ENCODE results near the gene KIF5C.

KIF5C gene

GRCh38 chr2:149015926-149016563, 141.0 kb downstream of the KIF5C start:
- no peak for DNase-seq (ENCODE audit: low read depth)

- peak; percentile 82 for DNase-seq (ENCODE audit: low read depth)
These were observed 142.3 kb downstream of the KIF5C start for GRCh38 chr2:149017116-149017985.

GRCh38 chr2:149018981-149019380, 144.0 kb downstream of the KIF5C start:
- no peak for DNase-seq (ENCODE audit: low read depth)

GRCh38 chr2:149019768-149020167, 144.7 kb downstream of the KIF5C start:
- no peak for DNase-seq (ENCODE audit: low read depth)

- DNase-seq (ENCODE audit: low read depth), result no peak
These were observed 145.4 kb downstream of the KIF5C start for GRCh38 chr2:149020432-149020851.

GRCh38 chr2:149021271-149021719, 146.3 kb downstream of the KIF5C start:
- DNase-seq (ENCODE audit: low read depth), result no peak

GRCh38 chr2:149021761-149022160, 146.7 kb downstream of the KIF5C start:
- no peak for DNase-seq (ENCODE audit: low read depth)

- no peak for DNase-seq (ENCODE audit: low read depth)
These were observed 148.1 kb downstream of the KIF5C start for GRCh38 chr2:149023091-149023490.

- peak; percentile 19 for DNase-seq (ENCODE audit: low read depth)
These were observed 152.7 kb downstream of the KIF5C start for GRCh38 chr2:149027590-149028250.

GRCh38 chr2:149028377-149028776, 153.3 kb downstream of the KIF5C start:
- no peak for DNase-seq (ENCODE audit: low read depth)

- DNase-seq (ENCODE audit: low read depth), result no peak
These were observed 153.9 kb downstream of the KIF5C start for GRCh38 chr2:149028891-149029290.

GRCh38 chr2:149029307-149029965, 154.4 kb downstream of the KIF5C start:
- DNase-seq (ENCODE audit: low read depth), result no peak

GRCh38 chr2:149031396-149031795, 156.4 kb downstream of the KIF5C start:
- no peak for DNase-seq (ENCODE audit: low read depth)

- DNase-seq (ENCODE audit: low read depth), result no peak
These were observed 158.7 kb downstream of the KIF5C start for GRCh38 chr2:149033716-149034115.

GRCh38 chr2:149034406-149034805, 159.4 kb downstream of the KIF5C start:
- no peak for DNase-seq (ENCODE audit: low read depth)

GRCh38 chr2:149036507-149037293, 161.7 kb downstream of the KIF5C start:
- no peak for DNase-seq (ENCODE audit: low read depth)

GRCh38 chr2:149037851-149038250, 162.8 kb downstream of the KIF5C start:
- no peak for DNase-seq (ENCODE audit: low read depth)

- no peak for DNase-seq (ENCODE audit: low read depth)
These were observed 163.6 kb downstream of the KIF5C start, which contains the start of gene LYPD6B for GRCh38 chr2:149038442-149039212. Gene LYPD6B (plus strand): TSS chr2:149038699. CDS start chr2:149130949, 92,250 bp downstream.

- DNase-seq (ENCODE audit: low read depth), result no peak
These were observed 164.2 kb downstream of the KIF5C start for GRCh38 chr2:149039213-149039724.

- DNase-seq (ENCODE audit: low read depth), result peak; percentile 30
These were observed 165.4 kb downstream of the KIF5C start for GRCh38 chr2:149040451-149040850.

Measured in ELR (cell line).